Activated CD8-positive, alpha-beta memory T cell treated with anti-CD3 and anti-CD28 coated beads, Interleukin-2, amount 50 U/mL, for 24 hours (primary cell): ENCODE data around the gene BAZ2B.
"Not testable (repeated sequence)": the region's sequence is repeated elsewhere in the genome, so short reads cannot be mapped to it uniquely, and the experiment has no call there.

Source experiments
- DNase-seq: peaks from one replicate; pipeline ENCODE4 v3.0.0-alpha.2; 2020; ENCODE audit errors: extremely low read depth

BAZ2B gene

DNA sequence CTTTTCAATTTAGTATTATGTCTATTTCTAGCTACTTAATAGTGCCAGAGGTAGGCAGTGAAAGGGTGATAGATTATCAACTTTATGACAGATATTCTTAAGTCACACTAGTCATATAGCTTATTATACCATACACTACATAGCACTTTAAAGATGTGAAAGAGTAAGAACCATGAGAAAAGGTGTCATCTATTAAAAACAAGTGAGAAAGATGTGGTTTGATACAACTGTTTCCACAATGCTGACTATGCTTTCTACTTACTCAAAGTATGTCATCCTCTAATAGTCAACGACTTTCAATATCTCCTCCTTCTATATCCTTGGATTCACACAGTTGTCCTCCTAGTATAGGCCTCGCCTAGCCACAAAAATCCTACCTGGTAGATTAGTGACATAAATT, 196.9 kb downstream of the BAZ2B start:
- DNase-seq = no peak

DNA sequence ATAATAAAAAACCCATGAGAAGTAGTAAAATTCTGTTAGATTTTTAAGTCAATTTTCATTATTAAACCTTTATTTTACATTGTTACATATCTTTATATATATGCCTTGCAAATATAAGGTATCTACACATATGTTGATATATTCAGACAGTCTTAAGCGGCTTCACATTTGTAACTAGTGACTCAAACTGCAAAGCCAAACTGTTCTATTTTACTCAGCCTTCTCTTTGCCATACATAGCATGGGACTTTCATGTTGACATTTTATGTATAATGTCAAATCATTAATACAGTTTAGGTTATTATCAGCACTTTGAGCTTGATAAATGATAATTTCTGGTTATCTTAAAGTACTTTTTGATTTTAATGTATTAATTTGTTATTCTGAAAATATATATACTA, 204.9 kb downstream of the BAZ2B start:
- no peak for DNase-seq

DNA sequence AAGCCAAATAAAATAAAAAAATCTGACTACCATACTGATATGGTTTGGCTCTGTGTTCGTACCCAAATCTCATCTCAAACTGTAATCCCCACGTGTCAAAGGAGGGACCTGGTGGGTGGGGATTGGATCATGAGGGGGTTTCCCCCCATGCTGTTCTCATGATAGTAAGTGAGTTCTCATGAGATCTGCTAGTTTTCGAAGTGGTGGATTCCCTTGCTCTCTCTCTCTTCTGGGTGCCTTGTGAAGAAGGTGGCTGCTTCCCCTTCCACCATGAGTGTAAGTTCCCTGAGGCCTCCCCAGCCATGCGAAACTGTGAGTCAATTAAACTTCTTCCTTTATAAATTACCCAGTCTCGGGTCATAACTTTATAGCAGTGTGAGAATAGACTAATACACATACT, 206.1 kb downstream of the BAZ2B start:
- no peak for DNase-seq

DNA sequence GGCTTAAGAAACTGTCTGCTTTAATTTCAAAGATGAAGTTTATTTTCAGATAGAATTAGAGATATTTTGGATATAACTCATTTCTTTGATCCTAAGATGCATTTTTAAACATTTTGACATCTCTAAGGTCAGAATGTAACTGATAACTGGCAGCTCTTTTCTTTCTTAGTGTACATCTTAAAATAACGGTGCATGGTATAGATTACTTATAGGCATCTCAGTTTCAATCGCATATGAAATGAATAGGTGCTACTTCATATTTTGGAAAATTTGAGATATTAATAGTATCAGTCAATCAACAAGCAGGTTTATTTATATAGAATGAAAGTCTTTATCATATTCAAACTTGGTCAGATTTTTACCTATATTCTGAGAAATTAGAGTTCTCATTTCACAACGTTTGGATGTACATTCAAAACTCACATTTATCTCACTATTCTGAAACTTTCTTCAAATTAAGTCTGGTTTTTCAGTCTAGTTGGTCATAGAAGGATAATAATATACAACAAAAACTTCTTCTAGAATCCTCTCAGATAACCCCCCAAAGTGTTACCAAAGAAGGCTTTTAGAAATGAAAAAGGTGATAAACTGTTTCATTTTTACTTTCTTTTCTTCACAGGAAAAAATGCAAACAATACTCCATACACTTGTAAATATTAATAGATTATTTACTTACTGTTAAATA, 207.1 kb downstream of the BAZ2B start:
- DNase-seq = no peak

DNA sequence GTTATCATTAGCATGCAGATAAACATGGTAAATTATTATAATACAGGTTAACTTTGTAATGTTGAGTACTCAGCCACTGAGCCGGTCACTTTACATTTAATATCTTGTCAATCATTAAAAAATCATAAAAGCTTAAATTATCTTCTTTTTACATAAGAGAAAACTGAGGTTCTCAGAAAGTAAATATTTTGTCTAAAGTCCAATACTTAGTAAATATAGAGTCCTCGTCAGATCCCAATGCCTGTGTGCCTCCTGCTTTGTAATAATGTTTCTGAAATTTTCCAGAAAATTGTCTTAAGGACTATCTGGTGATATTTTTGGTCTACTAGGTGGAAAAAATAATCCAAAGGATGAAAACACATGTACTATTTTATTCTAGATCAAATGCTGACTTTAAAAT, 213.6 kb downstream of the BAZ2B start:
- no peak for DNase-seq

DNA sequence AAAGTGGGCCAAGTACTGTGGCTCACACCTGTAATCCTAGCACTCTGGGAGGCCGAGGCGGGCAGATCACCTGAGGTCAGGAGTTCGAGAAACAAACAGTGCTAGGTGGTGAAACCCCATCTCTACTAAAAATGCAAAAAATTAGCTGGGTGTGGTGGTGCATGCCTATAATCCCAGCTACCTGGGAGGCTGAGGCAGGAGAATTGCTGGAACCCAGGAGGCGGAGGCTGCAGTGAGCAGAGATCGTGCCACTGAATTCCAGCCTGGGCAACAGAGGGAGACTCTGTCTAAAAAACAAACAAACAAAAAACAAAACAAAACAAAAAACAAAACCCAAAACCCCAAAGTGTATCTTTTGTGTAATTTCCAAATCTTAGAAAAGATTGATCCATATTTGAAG, 214.2 kb downstream of the BAZ2B start:
- DNase-seq = not testable (repeated sequence)

DNA sequence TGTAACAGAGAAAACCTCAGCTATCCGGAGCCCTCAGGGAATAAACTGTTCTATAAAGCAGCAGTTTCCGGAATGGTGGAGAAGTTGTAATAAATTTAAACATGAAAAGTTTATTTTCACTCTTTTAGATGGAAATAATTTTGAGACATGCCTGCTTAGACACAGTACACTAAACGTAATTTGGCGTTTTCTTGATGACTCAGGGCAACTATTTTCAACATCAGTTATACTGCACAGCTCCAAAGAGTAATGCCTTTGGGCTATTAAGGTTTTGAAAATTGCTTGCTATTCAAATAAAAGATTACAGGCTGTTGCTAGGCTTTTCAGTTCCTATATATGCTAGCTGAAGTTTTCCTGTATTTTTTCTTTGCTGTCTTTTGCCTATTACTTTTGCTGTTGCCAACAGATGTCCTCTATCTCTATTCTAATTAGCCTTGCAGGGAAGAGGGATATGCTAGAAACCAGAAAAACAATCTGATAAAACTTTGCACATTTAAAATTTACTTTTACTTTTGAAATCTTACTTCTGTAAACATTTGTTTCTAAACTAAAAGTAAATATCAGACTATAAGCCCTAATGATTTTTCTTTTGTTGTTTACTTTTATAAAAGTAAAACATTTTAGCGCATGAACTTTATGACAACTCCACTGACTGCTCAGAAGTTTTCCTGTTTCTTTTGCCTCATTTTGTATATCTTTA, 216.5 kb downstream of the BAZ2B start:
- DNase-seq = no peak

DNA sequence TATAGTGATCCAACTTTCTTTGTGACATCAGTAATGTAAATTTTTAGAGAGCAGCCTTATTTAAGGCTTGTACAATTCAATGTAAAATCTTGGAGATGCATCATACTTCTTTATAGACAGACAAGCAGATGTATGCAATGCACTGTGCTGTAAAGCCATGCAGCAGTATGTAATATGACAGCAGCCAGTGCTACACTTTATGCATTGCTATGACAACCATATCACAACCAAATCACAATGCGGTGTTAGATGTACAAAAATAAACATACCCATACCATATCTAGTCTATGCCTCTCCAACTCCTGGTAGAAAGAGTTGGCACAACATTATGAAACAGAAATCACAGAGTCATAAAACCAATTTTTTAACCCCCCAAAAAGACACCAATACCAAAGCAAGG, 219.5 kb downstream of the BAZ2B start:
- no peak for DNase-seq

DNA sequence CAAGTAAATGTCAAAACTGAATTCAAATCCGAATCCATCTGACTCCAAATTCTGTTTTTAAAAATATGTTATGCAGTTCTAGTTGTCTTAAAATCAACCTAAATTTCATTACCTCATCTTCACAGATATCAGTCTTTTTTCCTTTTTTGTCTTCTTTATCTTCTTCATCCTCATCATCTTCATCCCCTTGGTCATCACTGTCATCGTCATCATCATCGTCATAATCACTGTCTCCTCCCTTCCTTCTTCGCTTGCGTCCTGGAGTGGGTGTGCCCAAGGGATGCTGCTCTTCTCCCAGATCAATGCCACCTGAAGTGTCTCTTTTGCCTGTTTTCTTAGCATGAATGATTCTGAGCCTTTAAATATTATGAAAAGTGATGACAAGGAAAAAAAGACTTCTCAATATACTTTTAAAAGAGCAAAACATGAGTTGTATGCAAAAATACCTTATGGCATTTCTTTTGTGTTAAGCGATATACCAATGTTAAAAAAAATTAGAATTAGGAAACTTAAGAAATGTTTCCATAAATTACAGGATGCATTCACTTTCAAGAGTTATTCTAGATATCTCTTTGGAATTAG, 233.8 kb downstream of the BAZ2B start:
- no peak for DNase-seq

DNA sequence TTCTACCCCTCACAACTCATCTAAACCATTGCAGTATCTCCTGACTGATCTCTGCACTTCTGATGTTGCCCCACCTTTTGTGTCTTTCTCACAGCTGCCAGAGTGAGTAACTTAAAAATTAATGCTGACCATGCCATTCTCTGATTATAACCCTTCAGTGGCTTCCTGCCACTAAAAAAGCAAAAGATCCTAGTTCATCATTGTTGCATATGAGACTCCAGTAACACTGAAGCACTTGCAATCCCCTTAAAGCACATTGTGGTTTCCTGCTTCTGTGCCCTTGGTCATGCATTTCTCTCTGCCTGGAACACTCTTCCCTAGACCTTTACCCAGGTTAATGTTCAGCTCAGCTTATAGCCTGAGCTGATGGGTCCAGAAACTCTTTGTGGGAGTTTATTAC, 234.8 kb downstream of the BAZ2B start:
- no peak for DNase-seq

DNA sequence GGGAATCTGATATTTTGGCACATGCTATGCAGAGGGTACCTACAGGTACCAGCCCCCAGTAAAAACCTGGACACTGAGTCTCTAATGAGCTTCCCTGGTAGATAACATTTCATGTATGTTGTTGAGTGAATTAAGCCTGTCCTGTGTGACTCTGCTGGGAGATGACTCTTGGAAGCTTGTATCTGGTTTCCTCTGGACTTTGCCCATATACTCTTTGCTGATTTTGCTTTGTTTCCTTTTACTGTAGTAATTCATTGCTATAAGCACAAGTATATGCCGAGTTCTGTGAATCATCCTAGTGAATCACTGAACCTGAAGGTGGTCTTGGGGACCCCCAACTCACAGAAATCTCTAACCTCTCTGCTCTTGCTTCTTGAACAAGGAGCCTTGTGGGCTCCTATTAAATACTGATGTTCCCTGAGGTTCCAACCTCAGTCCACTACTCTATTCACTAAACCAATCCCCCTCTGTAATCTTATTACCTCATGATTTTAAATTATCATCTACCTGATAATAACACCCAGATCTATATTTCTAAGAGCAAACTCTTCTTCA, 235.6 kb downstream of the BAZ2B start:
- no peak for DNase-seq

DNA sequence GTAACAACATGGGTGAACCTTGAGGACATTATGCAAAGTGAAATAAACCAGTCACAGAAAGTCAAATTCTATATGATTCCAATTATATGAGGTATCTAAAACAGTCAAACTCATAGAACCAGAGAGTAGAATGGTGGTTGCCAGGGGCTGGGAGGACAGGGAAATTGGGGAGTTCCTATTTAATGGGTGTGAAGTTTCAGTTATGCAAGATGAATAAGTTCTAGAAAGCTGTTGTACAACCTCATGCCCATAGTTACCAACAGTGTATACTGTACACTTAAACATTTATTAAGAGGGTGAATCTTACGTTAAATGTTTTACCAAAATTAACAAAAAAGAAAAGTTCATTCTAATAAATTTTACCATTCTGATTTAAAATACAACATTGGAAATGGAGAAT, 237.2 kb downstream of the BAZ2B start:
- DNase-seq = no peak

DNA sequence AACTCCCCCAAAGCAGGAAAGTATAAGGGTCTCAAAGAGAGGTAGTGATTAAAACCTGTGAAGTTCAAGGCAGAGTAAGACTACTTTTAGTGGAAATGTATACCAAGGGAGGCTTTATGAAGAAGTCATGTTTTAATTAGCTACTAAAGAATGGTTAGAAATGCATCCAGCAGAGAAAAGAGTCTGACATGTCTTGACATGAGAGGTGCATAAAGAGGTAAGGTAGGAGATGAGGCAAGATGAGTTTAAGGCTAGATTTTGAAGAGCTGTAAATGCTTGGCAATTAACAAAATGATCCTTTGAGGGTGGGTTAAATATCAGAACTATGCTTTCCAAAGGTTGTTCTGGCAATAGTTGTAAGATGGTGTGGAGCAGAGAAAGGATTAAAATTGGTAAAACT, 241.1 kb downstream of the BAZ2B start:
- no peak for DNase-seq

DNA sequence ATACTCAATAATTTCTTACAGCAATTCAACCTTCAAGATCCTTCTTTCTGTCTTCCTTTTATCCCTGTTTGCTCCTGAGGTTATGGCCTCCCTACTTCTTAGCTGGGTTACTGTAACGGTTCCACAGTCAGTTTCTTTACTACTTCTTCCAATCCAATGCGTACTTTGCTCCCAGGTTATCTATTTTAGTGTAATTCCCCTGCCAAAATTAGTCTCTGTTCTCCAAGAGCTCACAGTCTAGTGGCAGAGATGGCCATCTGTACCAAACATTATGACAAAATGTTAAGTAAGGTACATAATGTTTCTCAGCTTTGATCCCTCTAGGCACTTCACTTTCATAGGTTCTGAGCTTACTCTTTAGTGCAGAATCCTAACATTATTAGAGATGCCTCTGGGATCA, 244.8 kb downstream of the BAZ2B start:
- no peak for DNase-seq

DNA sequence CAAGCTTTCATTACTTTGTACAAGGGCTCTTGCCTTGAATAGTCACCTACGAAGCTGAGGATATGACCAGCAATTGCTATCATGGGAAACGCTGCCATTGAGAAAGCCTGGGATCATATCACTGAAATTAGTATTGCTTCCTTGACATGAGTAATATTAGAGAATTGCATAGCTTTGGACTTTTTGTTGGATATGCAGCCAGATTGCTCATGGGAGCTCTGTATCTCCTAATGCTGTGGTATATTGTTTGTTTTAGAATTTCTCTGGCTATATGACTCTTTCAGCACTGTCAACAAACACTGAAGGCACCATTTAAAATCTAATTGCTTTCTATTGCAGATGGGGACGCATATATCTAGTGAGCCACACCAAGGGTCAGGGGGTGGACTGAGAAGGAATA, 249.8 kb downstream of the BAZ2B start:
- no peak for DNase-seq

DNA sequence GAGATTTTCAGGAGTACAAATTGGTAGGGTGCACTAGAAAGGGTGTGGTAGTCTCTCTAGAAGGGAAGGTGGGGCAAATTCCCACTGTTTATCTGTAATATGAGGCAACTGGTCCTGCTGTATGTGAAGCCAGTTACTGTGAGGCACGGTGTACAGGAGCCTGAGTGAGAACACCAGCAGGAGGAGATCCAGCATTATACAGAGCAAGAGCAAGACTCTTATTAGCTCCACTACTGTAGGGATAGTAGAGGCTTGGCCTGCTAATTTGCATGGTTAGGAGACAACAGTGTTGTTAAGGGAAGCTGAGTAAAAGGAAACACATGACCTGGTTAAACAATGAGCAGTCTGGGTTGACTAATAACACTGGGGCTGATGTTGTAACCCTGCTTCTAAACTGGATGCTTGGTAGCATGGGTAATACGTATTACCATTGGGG, 253.5 kb downstream of the BAZ2B start:
- no peak for DNase-seq

DNA sequence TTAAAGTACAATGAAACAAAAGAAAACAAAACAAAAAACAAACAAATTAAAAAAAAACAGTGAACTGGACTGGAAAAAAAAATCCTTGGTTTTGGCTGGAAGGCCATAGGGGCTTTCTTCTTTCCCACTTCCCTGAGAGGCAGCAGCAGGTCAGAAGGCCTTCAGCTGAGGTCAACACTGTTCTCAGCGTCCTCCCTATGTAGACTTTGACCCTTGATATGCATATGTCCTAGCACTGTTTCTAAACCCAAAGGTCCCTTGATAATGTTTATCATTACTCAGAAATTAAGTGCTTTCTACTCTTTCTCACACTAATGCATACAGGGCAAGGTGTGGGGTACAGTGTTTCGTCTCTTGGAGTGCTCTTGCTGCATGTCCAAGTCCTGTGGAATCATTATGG, 254.3 kb downstream of the BAZ2B start:
- no peak for DNase-seq

DNA sequence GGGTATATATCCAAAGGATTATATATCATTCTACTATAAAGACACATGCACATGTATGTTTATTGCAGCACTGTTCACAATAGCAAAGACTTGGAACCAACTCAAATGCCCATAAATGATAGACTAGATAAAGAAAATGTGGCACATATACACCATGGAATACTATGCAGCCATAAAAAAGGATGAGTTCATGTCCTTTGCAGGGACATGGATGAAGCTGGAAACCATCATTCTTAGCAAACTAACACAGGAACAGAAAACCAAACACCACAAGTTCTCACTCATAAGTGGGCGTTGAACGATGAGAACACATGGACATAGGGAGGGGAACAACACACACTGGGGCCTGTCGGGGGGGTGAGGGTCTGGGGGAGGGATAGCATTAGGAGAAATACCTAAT, 254.7 kb downstream of the BAZ2B start:
- not testable (repeated sequence) for DNase-seq

DNA sequence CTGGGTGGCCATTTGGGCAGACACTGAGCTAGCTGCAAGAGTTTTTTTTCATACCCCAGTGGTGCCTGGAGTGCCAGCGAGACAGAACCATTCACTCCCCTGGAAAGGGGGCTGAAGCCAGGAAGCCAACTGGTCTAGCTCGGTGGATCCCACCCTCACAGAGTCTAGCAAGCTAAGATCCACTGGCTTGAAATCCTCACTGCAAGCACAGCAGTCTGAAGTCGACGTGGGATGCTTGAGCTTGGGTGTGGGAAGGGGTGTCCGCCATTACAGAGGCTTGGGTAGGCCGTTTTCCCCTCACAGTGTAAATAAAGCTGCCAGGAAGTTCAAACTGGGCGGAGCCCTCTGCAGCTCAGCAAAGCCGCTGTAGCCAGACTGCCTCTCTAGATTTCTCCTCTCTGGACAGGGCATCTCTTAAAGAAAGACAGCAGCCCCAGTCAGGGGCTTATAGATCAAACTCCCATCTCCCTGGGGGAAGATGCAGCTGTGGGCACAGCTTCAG, 260.2 kb downstream of the BAZ2B start:
- DNase-seq = no peak

DNA sequence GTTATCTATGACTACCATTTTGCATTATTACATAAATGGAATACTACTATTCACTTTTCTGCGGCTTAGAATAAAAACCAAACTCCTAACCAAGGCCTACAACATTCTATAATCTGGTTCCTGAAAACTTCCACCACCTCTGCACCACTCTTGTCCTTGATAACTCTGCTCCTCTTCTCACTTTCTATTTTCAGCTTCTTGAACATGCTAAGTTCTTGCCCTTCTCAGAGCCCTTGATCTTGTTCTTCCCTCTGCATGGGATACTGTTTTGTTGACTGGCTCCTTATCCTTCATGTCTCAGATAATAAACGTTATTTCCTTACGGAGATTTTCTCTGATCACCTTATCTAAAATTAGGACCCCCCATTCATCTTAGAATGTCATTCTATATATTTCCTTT, 264.4 kb downstream of the BAZ2B start:
- no peak for DNase-seq

DNA sequence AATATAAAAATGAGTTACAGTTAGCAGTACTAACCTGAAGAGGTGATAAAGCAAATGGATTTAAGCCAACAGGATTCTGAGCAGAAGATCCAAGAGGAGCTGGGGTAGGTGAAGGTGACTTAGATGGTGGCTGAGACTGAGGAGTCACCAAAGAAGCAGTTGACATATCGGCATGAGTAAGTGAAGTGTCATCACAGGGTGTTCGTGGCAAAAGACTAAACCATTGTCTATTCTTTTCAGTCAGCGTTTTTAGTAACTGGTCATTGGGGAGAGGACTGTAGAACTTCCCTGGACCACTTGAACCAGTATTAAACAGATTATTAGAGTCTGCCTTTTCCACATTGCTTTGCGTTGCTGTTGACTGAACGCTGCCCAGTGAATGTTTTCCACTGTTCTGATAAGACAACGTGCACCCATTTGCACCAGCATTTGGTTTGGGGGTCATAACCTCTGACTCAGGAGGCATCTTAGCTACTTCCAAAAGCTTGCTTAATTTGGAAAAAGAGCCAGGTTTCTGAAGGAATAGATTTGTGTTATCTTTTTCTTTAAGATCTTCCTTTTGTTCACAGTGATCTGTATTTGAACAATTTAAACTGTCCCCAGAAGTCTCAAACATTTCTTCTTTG, 266.6 kb downstream of the BAZ2B start:
- DNase-seq = no peak

DNA sequence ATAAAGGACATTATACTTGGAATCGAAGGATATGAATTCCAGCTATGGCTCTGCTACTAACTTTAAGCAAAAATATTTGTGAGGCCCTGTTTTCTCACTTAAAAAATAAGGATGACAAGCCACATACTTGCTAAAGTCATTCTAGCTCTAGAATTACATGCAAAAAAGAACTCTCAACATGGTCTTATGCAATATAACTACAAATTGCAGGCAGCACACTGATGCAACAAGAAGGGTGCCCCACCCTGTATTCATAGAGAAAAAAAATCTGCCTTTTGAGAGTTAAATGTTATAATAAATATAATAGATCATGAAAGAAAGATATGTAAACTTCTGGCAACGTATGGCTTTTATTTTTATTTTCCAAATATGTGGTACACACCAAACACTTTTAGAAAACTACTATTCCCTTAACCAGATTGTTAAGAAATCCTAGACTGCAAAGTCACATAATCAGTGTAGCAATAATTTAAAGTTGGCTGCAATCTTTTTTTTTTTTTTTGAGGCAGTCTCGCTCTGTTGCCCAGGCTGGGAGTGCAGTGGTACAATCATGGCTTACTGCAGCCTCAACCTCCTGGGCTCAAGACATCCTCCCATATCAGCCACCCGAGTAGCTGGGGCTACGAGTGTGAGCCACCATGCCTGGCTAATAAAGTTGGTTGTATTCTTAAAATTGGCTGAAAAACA, 289.6 kb downstream of the BAZ2B start:
- DNase-seq = no peak
